Spleen (tissue), 11 donors: Measurements from ENCODE around the gene PRKAG3. TPM values are rescaled to one million over a fixed set of nuclear protein-coding genes. Genes with fewer than 3 reads are reported as not detected.

ENCODE experiments used
- DNase-seq: peaks from one replicate; pipeline ENCODE4 v3.0.0-alpha.2; 2020
- H3K27ac ChIP-seq, 8 donors: fragments of 200-600 bp; sonication (generic) in 7 of 8; 1 replicate in 4 of 8; 2 replicates in 4 of 8; pipeline versions ENCODE4 v1.5.0 to v1.8.0; 2016 to 2021; ENCODE audit warnings: inconsistent platforms in 4 of 8, mild to moderate bottlenecking in 4 of 8, moderate library complexity in 1 of 8
- H3K27me3 ChIP-seq, 7 donors: fragments of 200-600 bp; sonication (generic) in 6 of 7; replicated peaks in 1 of 7; 1 replicate in 4 of 7; 2 replicates in 3 of 7; pipeline versions ENCODE4 v1.5.0 to v1.8.0; 2016 to 2021; ENCODE audit warnings: inconsistent platforms in 3 of 7, mild to moderate bottlenecking in 1 of 7
- H3K36me3 ChIP-seq, 6 donors: fragments of 200-600 bp; sonication (generic) in 5 of 6; 1 replicate in 4 of 6; 2 replicates in 2 of 6; pipeline versions ENCODE4 v1.5.0 to v1.8.0; 2016 to 2021; ENCODE audit warnings: inconsistent platforms in 2 of 6
- H3K4me1 ChIP-seq, 6 donors: fragments of 200-600 bp; sonication (generic) in 5 of 6; 1 replicate in 3 of 6; 2 replicates in 3 of 6; pipeline versions ENCODE4 v1.5.0 to v1.8.0; 2016 to 2021; ENCODE audit warnings: inconsistent platforms in 3 of 6
- H3K4me3 ChIP-seq, 8 donors: fragments of 200-600 bp; sonication (generic) in 7 of 8; 1 replicate in 4 of 8; 2 replicates in 4 of 8; pipeline versions ENCODE4 v1.5.0 to v1.8.0; 2016 to 2021; ENCODE audit warnings: inconsistent platforms in 4 of 8, mild to moderate bottlenecking in 4 of 8, moderate library complexity in 2 of 8
- H3K9me3 ChIP-seq, 8 donors: fragments of 200-600 bp; sonication (generic) in 7 of 8; 1 replicate in 4 of 8; 2 replicates in 4 of 8; pipeline versions ENCODE4 v1.5.0 to v1.8.0; 2016 to 2021; ENCODE audit warnings: inconsistent platforms in 4 of 8
- CTCF ChIP-seq, 11 experiments: fragments of 200-600 bp in 7 of 11; fragments of 450-650 bp in 4 of 11; sonication (generic) in 4 of 11; IDR thresholded peaks in 8 of 11; conservative IDR thresholded peaks in 3 of 11; 1 replicate in 7 of 11; 2 replicates in 4 of 11; pipeline versions ENCODE4 v1.4.0 to v1.8.0; 2016 to 2021; ENCODE audit warnings: antibody characterized with exemption in 11 of 11, inconsistent platforms in 4 of 11, mild to moderate bottlenecking in 1 of 11
- POLR2A ChIP-seq, 3 donors: fragments of 450-650 bp; IDR thresholded peaks; one replicate each; pipeline ENCODE4 v1.5.1; 2017; ENCODE audit warnings: antibody characterized with exemption in 3 of 3, mild to moderate bottlenecking in 1 of 3
- POLR2AphosphoS5 ChIP-seq, 3 donors: sonication (generic); formaldehyde crosslinking; IDR thresholded peaks; one replicate each; pipeline ENCODE4 v1.5.1; 2017; ENCODE audit warnings: antibody characterized with exemption in 3 of 3
- WGBS, 5 donors: extraction: QIAGEN DNeasy Blood & Tissue Kit in 3 of 5; methylation state at CpG; one replicate each; pipeline versions ENCODE4 v1.1.5 to v1.1.7; 2013 to 2018; 5-methylcytosine and 5-hydroxymethylcytosine counted together
- intact Hi-C: fragments of 100-400 bp; cut with DNase I; formaldehyde crosslinking; loops from one replicate; pipeline ENCODE4 v1.15.0; 2023; ENCODE audit warnings: low total_unique reads
- polyA plus RNA-seq, 3 donors: library from polyadenylated mRNA; stranded (reverse); fragments of 200-250 nt; gene quantifications; one replicate each; pipeline ENCODE4 v1.2.1, GENCODE V29; 2013
- total RNA-seq, 7 donors: library from RNA; depleted of rRNA in 3 of 7; stranded (reverse); fragments of >200 nt in 3 of 7; fragmentation: NEBNext Ultra II Directional in 4 of 7; extraction: Animal tissue kit (Norgen Biotek cat#: 25700) in 4 of 7; gene quantifications; one replicate each; pipeline versions ENCODE4 v1.1.0 to v1.2.1, GENCODE V29; 2016 to 2021
- donor health status: healthy with polysubstance abuse.
- donor health status: DM: no; HTN: no; CAD: no; lungs with moderate emphysema.
- donor health status: DM: no; HTN: no; CAD: no.
- donor health status: Bipolar disorder and iron deficiency.
- donor health status: healthy.
- donor health status: DM: no; HTN: no; CAD: no.
- donor health status: DM: yes; HTN: yes; CAD: no.

PRKAG3 gene
- total and polyA plus RNA-seq, 10 donors: not detected

- H3K27ac ChIP-seq: peak overlapping the region in 2 of 8 donors; percentile 28 to 46
- intact Hi-C loops: no loop called here
- peaks cover 3 to 100% (median 50%) of the 10 kb centered on the region in 7 donors for H3K27me3 ChIP-seq
- no peaks in the 10 kb centered on the region for H3K36me3 ChIP-seq
- H3K4me1 ChIP-seq: peaks cover 12 to 54% (median 29%) of the 10 kb centered on the region in 6 donors
- DNase-seq: no peak
- no peaks in the 10 kb centered on the region for H3K9me3 ChIP-seq
- WGBS, 5 donors: 8 to 16% (median 13%) methylated on average over 1 of the region's 1 CpG
- TF ChIP-seq POLR2A (IDR thresholded peaks at IDR 0.05): no peak
- TF ChIP-seq POLR2AphosphoS5 (IDR thresholded peaks at IDR 0.05): no peak
- TF ChIP-seq CTCF (IDR thresholded peaks at IDR 0.05 in 8 of 11, conservative IDR thresholded peaks at IDR 0.05 in 3 of 11): no peak
- no peak overlapping the region for H3K4me3 ChIP-seq
Observed at GRCh38 chr2:218858138-218858445, 26.5 kb upstream of the PRKAG3 start.

GRCh38 chr2:218857371-218858137 is 26.0 kb upstream of the PRKAG3 start:
- Histone ChIP-seq H3K27me3 (peaks cover 3 to 100% (median 51%) of the 10 kb centered on the region in 7 donors), H3K9me3 (no peaks in the 10 kb centered on the region), H3K4me3 (no peak overlapping the region), H3K4me1 (peaks cover 12 to 58% (median 32%) of the 10 kb centered on the region in 6 donors), H3K36me3 (no peaks in the 10 kb centered on the region), H3K27ac (peak overlapping the region in 2 of 8 donors; percentile 28 to 46)
- intact Hi-C loops: no loop called here
- DNase-seq: peak; percentile 59
- TF ChIP-seq POLR2A (IDR thresholded peaks at IDR 0.05) (no peak), POLR2AphosphoS5 (IDR thresholded peaks at IDR 0.05) (no peak), CTCF (IDR thresholded peaks at IDR 0.05 in 8 of 11, conservative IDR thresholded peaks at IDR 0.05 in 3 of 11) (no peak)
- 14 to 21% (median 20%) methylated on average over 9 to 10 of the region's 10 CpGs for WGBS, 5 donors

GRCh38 chr2:218856896-218857243 is 25.3 kb upstream of the PRKAG3 start:
- intact Hi-C loops: no loop called here

More at GRCh38 chr2:218856896-218857243, 25.3 kb upstream of the PRKAG3 start:
- Histone ChIP-seq H3K27me3 (peaks cover 3 to 100% (median 56%) of the 10 kb centered on the region in 7 donors), H3K27ac (peak overlapping the region in 1 of 8 donors; percentile 28), H3K9me3 (no peaks in the 10 kb centered on the region), H3K4me3 (no peak overlapping the region), H3K36me3 (no peaks in the 10 kb centered on the region), H3K4me1 (peaks cover 12 to 55% (median 33%) of the 10 kb centered on the region in 6 donors)
- TF ChIP-seq POLR2A (IDR thresholded peaks at IDR 0.05) (no peak), CTCF (IDR thresholded peaks at IDR 0.05 in 8 of 11, conservative IDR thresholded peaks at IDR 0.05 in 3 of 11) (no peak), POLR2AphosphoS5 (IDR thresholded peaks at IDR 0.05) (no peak)
- WGBS, 5 donors: 50 to 73% (median 58%) methylated on average over 1 of the region's 1 CpG
- DNase-seq: no peak
